K562 (cell line): Measurements from ENCODE around the gene TLE7. TPM values are rescaled to one million over a fixed set of nuclear protein-coding genes. Genes with fewer than 3 reads are reported as not detected.

Experiments
- CBX5 ChIP-seq: IDR thresholded peaks from 2 replicates; pipeline ENCODE4 v1.6.1; 2014; ENCODE audit warnings: low read depth, borderline replicate concordance
- FOXJ3 ChIP-seq: sonication (generic); formaldehyde crosslinking; IDR thresholded peaks from 2 replicates; pipeline ENCODE4 v1.4.0; 2020; ENCODE audit warnings: mild to moderate bottlenecking, missing genetic modification reagents
- GATAD2B ChIP-seq: fragments of 450-650 bp; IDR thresholded peaks from 2 replicates; pipeline ENCODE4 v1.6.1; 2017; ENCODE audit warnings: mild to moderate bottlenecking, borderline replicate concordance
- ILK ChIP-seq: fragments of 450-650 bp; IDR thresholded peaks from 2 replicates; pipeline ENCODE4 v1.6.1; 2016; ENCODE audit warnings: missing genetic modification characterization, low read depth, mild to moderate bottlenecking, missing compliant biosample characterization, moderate library complexity, borderline replicate concordance
- MGA ChIP-seq: fragments of 450-650 bp; IDR thresholded peaks from 2 replicates; pipeline ENCODE4 v1.6.1; 2016; ENCODE audit warnings: mild to moderate bottlenecking, moderate library complexity
- NBN ChIP-seq: fragments of 450-650 bp; IDR thresholded peaks from 2 replicates; pipeline ENCODE4 v1.6.1; 2016; ENCODE audit warnings: low read depth, mild to moderate bottlenecking
- NFE2 ChIP-seq: IDR thresholded peaks from 2 replicates; pipeline ENCODE4 v1.6.1; 2014; ENCODE audit warnings: antibody characterized with exemption, low read depth
- TAF15 ChIP-seq: fragments of 200-400 bp; formaldehyde crosslinking; IDR thresholded peaks from 2 replicates; pipeline ENCODE4 v1.6.1; 2017; ENCODE audit warnings: mild to moderate bottlenecking, low read depth, low read length, moderate library complexity
- TEAD4 ChIP-seq, 2 experiments: sonication (generic) in 1 of 2; formaldehyde crosslinking in 1 of 2; IDR thresholded peaks; 2 replicates each; pipeline versions ENCODE4 v1.6.1 to v1.8.0; 2012 to 2022; ENCODE audit warnings: borderline replicate concordance in 1 of 2, inconsistent platforms in 1 of 2, low read length in 1 of 2, mild to moderate bottlenecking in 1 of 2, missing genetic modification reagents in 1 of 2
- THRAP3 ChIP-seq: fragments of 450-650 bp; IDR thresholded peaks from 2 replicates; pipeline ENCODE4 v1.6.1; 2016; ENCODE audit warnings: mild to moderate bottlenecking, inconsistent platforms, borderline replicate concordance
- TRIM28 ChIP-seq: fragments of 450-650 bp; IDR thresholded peaks from 2 replicates; pipeline ENCODE4 v1.6.1; 2017
- ZNF316 ChIP-seq: fragments of 450-650 bp; IDR thresholded peaks from 2 replicates; pipeline ENCODE4 v1.6.1; 2016
- ZNF324 ChIP-seq: fragments of 250-450 bp; sonication (Bioruptor Pico); IDR thresholded peaks from 2 replicates; pipeline ENCODE4 v1.4.0; 2020; ENCODE audit warnings: mild to moderate bottlenecking
- ZNF586 ChIP-seq: fragments of 450-650 bp; formaldehyde crosslinking; conservative IDR thresholded peaks from 2 replicates; pipeline ENCODE4 v1.4.0; 2020; ENCODE audit warnings: mild to moderate bottlenecking, moderate library complexity
- ZNF79 ChIP-seq: fragments of 250-450 bp; sonication (Bioruptor Pico); IDR thresholded peaks from 2 replicates; pipeline ENCODE4 v1.4.0; 2020; ENCODE audit warnings: low read depth, mild to moderate bottlenecking, moderate library complexity
- polyA plus RNA-seq, 8 experiments: library from polyadenylated mRNA; depleted of rRNA in 4 of 8; stranded (reverse) in 5 of 8; unstranded in 3 of 8; fragments of >200 nt; fragmentation: Nextera tagmentation in 2 of 8; fragmentation: Illumina TruSeq in 1 of 8; extraction: Ambion mirVana in 2 of 8; extraction: Trizol in 1 of 8; gene quantifications; 2 replicates each; pipeline versions ENCODE4 v1.2.1 to v1.2.3, GENCODE V29; 2011 to 2014; ENCODE audit warnings: inconsistent platforms in 1 of 8, missing spikeins in 1 of 8
- total RNA-seq, 7 experiments: library from RNA; depleted of rRNA in 6 of 7; stranded (reverse); fragments of >200 nt in 6 of 7; fragmentation: Illumina TruSeq in 2 of 7; extraction: Trizol in 2 of 7; gene quantifications; 2 replicates each; pipeline versions ENCODE4 v1.2.1 to v1.2.3, GENCODE V29; 2011 to 2021; ENCODE audit warnings: low replicate concordance in 1 of 7
- TF ChIP-seq, protein P1 (sequence below): fragments of 450-650 bp; IDR thresholded peaks from 2 replicates; pipeline ENCODE4 v1.6.1; 2018; ENCODE audit warnings: mild to moderate bottlenecking, low read depth; ENCODE audit not compliant: partially characterized antibody
- TF ChIP-seq, protein P2 (sequence below): sonication (generic); IDR thresholded peaks from 2 replicates; pipeline ENCODE4 v1.6.1; 2016

The TLE7 gene
- total and polyA plus RNA-seq, 9 of the 15 experiments (the other 6 are each of a cell fraction or from before 2014, with no cell fraction given): not detected

GRCh38 chr16:71449020-71449419, 7.2 kb upstream of the TLE7 start (continued):
- TF ChIP-seq MGA: no peak
- TF ChIP-seq FOXJ3 (CRISPR knock-in tag): no peak
- TF ChIP-seq ZNF79 (CRISPR knock-in tag): no peak
- TF ChIP-seq, protein P1, sequence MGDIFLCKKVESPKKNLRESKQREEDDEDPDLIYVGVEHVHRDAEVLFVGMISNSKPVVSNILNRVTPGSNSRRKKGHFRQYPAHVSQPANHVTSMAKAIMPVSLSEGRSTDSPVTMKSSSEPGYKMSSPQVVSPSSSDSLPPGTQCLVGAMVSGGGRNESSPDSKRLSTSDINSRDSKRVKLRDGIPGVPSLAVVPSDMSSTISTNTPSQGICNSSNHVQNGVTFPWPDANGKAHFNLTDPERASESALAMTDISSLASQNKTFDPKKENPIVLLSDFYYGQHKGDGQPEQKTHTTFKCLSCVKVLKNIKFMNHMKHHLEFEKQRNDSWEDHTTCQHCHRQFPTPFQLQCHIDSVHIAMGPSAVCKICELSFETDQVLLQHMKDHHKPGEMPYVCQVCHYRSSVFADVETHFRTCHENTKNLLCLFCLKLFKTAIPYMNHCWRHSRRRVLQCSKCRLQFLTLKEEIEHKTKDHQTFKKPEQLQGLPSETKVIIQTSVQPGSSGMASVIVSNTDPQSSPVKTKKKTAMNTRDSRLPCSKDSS: peak; percentile 80
- no peak for TF ChIP-seq ZNF324 (CRISPR knock-in tag)
- no peak for TF ChIP-seq ILK (tag)
- 0 out of 2 replicates have a peak, but pooled peaks have one; percentile 19 for TF ChIP-seq TEAD4 (IDR thresholded peaks at IDR 0.05; ENCODE audit: low read length)
- TF ChIP-seq TEAD4 (CRISPR knock-in tag; IDR thresholded peaks at IDR 0.05; ENCODE audit: borderline replicate concordance): no peak
- TF ChIP-seq TRIM28: peak; percentile 90
- no peak for TF ChIP-seq GATAD2B
- TF ChIP-seq ZNF586 (CRISPR knock-in tag): no peak
- no peak for TF ChIP-seq ZNF316
- TF ChIP-seq TAF15: no peak
- peak; percentile 85 for TF ChIP-seq CBX5
- no peak for TF ChIP-seq THRAP3
- no peak for TF ChIP-seq NBN
- TF ChIP-seq, protein P2, sequence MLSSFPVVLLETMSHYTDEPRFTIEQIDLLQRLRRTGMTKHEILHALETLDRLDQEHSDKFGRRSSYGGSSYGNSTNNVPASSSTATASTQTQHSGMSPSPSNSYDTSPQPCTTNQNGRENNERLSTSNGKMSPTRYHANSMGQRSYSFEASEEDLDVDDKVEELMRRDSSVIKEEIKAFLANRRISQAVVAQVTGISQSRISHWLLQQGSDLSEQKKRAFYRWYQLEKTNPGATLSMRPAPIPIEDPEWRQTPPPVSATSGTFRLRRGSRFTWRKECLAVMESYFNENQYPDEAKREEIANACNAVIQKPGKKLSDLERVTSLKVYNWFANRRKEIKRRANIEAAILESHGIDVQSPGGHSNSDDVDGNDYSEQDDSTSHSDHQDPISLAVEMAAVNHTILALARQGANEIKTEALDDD: no peak
- no peak for TF ChIP-seq NFE2
